HG03196 (cell line): ENCODE measurements around the gene IRAK1.

ENCODE experiments used
- ATAC-seq: cut with Tn5 transposase; IDR thresholded peaks from one replicate; pipeline ENCODE4 v1.9.1; 2021; ENCODE audit not compliant: unreplicated experiment

Gene IRAK1

GRCh38 chrX:154019633-154020528 lies at the start of gene IRAK1:
Gene IRAK1 (minus strand): TSS chrX:154019902. CDS start chrX:154019812, 90 bp downstream.
- peak; percentile 61 for ATAC-seq

- ATAC-seq = no peak
Observed at GRCh38 chrX:154068560-154068959, 48.9 kb upstream of the IRAK1 start.

DNA sequence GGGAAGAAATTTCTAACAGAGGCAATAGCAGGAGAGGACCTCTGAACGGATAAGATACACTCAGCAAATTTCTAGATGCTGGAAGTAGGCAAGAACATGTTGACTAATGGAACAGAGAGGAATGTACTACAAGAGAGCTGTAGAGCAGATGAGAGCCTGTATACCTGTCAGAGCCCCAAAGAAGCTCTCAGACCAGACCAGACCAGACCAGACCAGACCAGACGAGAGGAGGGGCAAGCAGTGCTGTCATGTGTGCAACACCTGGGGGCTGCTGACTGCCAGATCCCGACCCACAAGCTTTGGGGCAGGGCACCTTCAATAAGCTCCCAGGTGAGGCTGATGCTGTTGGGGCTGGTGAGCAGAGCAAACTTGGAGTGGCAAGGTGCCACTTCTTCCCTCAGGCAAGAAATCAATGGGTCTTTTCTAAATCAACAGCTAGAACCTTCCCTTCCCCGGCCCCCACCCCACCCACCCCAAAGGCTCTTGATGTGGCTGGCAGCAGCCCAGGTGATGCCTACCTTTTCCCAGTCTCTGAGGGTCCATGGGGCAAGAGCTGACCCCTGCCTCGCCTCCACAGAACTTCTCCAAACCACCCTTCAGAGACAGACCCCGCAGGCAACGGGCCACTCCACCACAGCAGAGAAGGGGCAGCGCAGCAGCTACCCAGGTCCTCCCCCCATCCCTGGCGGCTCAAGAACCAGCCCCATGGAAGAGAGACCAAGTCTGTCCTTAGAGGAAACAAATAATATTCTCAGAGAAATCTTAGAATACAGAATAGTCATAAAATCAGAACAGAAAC lies 45.1 kb upstream of the IRAK1 start:
- ATAC-seq = no peak

- ATAC-seq = no peak
Observed at GRCh38 chrX:154063234-154063633, 43.5 kb upstream of the IRAK1 start.

DNA sequence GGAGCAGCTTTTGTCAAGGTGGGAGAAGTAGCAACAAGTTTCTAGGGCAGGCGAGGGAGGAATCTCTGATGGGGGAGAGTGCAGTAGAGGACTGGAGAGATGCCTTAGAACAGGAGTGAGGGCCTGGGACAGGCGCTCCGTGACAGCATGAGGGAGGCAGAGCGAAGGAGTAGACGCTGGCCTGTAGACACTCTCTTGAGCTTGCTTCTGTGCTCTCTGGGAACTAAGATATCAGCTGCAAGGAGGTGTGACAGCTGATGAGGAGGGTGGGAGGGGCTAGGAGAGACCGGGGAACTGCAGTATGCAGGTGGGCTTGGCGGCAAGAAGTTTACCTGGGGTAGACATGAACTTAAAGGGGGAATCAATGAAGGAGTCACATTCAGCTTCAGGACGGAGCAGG lies 42.1 kb upstream of the IRAK1 start:
- no peak for ATAC-seq

- no peak for ATAC-seq
Observed at GRCh38 chrX:154059729-154060245, 40.1 kb upstream of the IRAK1 start.

- no peak for ATAC-seq
Observed at GRCh38 chrX:154059231-154059630, 39.5 kb upstream of the IRAK1 start.

DNA sequence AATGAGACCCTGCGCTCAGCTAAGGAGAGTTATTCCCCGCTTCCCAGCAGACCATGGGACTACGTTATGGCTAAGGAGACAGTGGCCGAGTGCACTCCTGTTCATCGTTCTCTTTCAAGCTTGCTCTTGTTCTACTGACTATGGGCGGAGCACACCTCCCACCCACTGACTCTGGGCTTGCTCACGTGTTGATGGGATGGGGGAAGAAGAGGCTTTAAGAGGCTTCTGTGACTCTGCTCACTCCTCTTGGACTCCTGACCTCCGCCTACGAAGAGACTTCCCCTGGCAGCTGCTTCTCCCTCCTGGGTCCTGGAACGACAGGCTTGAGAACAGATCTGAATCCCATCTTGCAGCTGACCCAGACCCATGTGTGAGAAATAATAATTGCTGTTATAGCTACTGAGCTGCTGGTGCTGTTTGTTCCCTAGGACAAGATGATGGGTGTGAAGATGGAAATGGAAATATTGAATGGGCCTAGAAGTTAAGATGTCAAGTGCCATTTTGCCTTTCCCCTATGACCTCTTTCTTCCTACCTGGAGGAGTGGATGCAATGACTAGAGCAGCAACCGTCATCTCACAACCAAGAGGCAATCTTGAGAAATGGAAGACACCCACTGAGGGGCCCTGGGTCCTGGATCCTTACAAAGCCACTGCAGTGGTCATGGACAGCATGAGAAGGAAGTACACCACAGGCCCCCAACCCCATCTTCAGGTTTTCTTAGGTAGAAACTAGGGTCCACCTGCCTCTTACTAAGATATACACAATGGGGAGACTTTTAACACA lies 38.7 kb upstream of the IRAK1 start:
- no peak for ATAC-seq

DNA sequence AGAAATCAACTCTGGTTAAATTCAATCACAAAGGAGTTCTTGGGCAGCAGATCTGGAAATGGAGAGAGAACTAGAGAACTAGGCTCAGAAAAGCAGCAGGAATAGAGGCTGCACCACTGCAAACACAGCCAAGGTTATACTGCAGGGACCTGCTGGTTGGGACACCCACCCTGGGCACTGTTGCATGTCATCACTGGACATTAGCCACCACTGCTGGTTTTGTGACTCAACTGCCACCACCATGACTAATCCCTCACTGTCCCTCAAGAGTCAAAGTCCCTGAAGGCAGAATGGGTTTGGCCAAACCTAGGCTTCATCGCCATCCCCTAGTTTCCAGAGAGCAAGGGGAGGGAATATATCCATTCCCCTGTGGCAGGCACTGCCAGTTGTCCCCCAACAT lies 38.1 kb upstream of the IRAK1 start:
- no peak for ATAC-seq

- ATAC-seq = no peak
Observed at GRCh38 chrX:154056770-154057241, 37.1 kb upstream of the IRAK1 start.

- no peak for ATAC-seq
Observed at GRCh38 chrX:154051201-154051810, 31.6 kb upstream of the IRAK1 start.

GRCh38 chrX:154050113-154050495 lies 30.4 kb upstream of the IRAK1 start:
- no peak for ATAC-seq

GRCh38 chrX:154049209-154050112 lies 29.8 kb upstream of the IRAK1 start:
- no peak for ATAC-seq

DNA sequence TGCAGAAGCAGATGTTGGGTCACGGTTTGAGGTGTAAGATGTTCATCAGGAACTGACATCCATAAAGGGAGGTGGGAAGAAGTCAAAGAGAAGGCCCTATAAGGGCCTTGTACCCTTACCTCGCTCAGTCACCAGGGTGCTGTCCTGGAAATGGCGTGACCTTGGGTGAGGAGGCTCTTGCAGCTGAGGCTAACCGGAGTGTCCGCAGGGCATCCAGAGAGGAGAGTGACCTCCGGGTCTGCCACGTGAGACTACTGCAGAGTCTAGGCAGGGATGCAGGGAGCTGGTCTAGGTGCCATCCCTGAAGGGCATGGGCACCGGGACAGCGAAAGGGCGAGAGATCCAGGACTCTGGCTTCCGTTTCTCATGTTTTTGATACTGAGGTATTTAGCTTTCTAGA lies 28.7 kb upstream of the IRAK1 start:
- no peak for ATAC-seq

DNA sequence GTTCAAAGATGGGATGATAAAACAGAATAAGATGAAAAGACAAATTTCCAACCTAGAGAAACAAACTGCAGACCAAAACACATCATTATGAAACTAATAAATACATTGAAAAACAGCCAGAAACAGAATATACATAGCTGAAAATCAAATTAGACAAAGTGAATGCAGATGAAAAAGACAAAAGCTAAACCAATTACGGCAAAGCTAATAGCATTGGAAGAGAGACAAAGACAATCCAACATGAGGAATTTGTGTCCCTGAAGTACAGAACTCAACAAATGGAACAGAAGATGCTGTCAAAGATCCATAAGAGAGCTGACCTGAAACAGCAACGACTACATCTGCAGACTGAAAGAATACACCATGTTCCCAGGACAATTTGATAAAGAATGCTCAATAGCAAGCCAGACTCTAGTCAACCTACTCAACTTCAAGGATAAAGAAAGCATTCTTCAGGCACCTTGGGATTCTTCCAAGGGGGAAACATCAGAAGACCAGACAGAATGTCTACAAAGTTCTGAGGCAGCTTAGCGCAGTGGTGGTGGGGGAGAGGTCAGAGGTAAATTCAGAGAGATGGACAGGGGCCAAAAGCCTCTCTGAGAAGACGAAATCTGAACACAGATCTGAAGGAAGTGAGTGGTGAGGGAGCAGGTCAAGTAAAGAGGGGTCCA lies 27.4 kb upstream of the IRAK1 start:
- ATAC-seq = no peak

GRCh38 chrX:154046031-154046781 lies 26.5 kb upstream of the IRAK1 start:
- no peak for ATAC-seq

- ATAC-seq = no peak
Observed at GRCh38 chrX:154044091-154044490, 24.4 kb upstream of the IRAK1 start.
